GM12878 (cell line): ENCODE data around the gene SYMPK. TPM values are rescaled to one million over a fixed set of nuclear protein-coding genes. Genes with fewer than 3 reads are reported as not detected.

Experiments used
- CEBPB ChIP-seq, 2 experiments: fragments of 150-350 bp in 1 of 2; IDR thresholded peaks; 2 replicates each; pipeline ENCODE4 v1.6.1; 2012 to 2014; ENCODE audit warnings: low read depth in 2 of 2, low read length in 2 of 2, borderline replicate concordance in 1 of 2, inconsistent platforms in 1 of 2
- DPF2 ChIP-seq: fragments of 450-650 bp; IDR thresholded peaks from 2 replicates; pipeline ENCODE4 v1.6.1; 2017; ENCODE audit warnings: mild to moderate bottlenecking
- JUNB ChIP-seq: IDR thresholded peaks from 2 replicates; pipeline ENCODE4 v1.6.1; 2016; ENCODE audit warnings: antibody characterized with exemption, mild to moderate bottlenecking
- KAT2A ChIP-seq: conservative IDR thresholded peaks from 2 replicates; pipeline ENCODE4 v1.6.1; 2011; ENCODE audit warnings: low read depth, low read length; ENCODE audit not compliant: control insufficient read depth
- LARP7 ChIP-seq: fragments of 450-650 bp; IDR thresholded peaks from 2 replicates; pipeline ENCODE4 v1.6.1; 2017; ENCODE audit warnings: mild to moderate bottlenecking
- MEF2B ChIP-seq: fragments of 450-650 bp; IDR thresholded peaks from 2 replicates; pipeline ENCODE4 v1.6.1; 2018; ENCODE audit warnings: mild to moderate bottlenecking, moderate library complexity; ENCODE audit not compliant: partially characterized antibody, poor library complexity, severe bottlenecking
- MTA2 ChIP-seq: fragments of 450-650 bp; IDR thresholded peaks from 2 replicates; pipeline ENCODE4 v1.6.1; 2016; ENCODE audit warnings: low read depth, mild to moderate bottlenecking, moderate library complexity
- SREBF2 ChIP-seq: IDR thresholded peaks from 2 replicates; pipeline ENCODE4 v1.6.1; 2012; ENCODE audit warnings: mild to moderate bottlenecking, low read length
- STAT1 ChIP-seq: fragments of 450-650 bp; conservative IDR thresholded peaks from 2 replicates; pipeline ENCODE4 v1.6.1; 2014; ENCODE audit warnings: antibody characterized with exemption, mild to moderate bottlenecking
- polyA plus RNA-seq, 11 experiments: library from polyadenylated mRNA; depleted of rRNA in 4 of 11; unstranded in 6 of 11; stranded (reverse) in 5 of 11; fragments of >200 nt; fragmentation: Nextera tagmentation in 4 of 11; fragmentation: Illumina TruSeq in 1 of 11; extraction: Ambion mirVana in 4 of 11; extraction: Trizol in 1 of 11; gene quantifications; 1 replicate in 1 of 11; 2 replicates in 10 of 11; pipeline versions ENCODE4 v1.2.1 to v1.2.3, GENCODE V29; 2011 to 2016; ENCODE audit warnings: inconsistent platforms in 2 of 11, missing spikeins in 2 of 11, low read depth in 1 of 11
- total RNA-seq, 4 experiments: library from RNA; depleted of rRNA in 3 of 4; stranded (reverse); fragments of >200 nt in 3 of 4; fragmentation: Illumina TruSeq in 1 of 4; extraction: Trizol in 1 of 4; gene quantifications; 2 replicates each; pipeline versions ENCODE4 v1.2.1 to v1.2.3, GENCODE V29; 2013 to 2021
- TF ChIP-seq, protein P1 (sequence below): fragments of 450-650 bp; IDR thresholded peaks from 2 replicates; pipeline ENCODE4 v1.6.1; 2016; ENCODE audit warnings: mild to moderate bottlenecking
- TF ChIP-seq, protein P2 (sequence below): IDR thresholded peaks from 2 replicates; pipeline ENCODE4 v1.6.1; 2012; ENCODE audit warnings: low read depth, low read length, improper control_type of control experiment

The SYMPK gene
- total and polyA plus RNA-seq, 10 of the 15 experiments (the other 5 are each of a cell fraction or from before 2014, with no cell fraction given), result 0.49 to 109 (median 42.5) TPM

DNA sequence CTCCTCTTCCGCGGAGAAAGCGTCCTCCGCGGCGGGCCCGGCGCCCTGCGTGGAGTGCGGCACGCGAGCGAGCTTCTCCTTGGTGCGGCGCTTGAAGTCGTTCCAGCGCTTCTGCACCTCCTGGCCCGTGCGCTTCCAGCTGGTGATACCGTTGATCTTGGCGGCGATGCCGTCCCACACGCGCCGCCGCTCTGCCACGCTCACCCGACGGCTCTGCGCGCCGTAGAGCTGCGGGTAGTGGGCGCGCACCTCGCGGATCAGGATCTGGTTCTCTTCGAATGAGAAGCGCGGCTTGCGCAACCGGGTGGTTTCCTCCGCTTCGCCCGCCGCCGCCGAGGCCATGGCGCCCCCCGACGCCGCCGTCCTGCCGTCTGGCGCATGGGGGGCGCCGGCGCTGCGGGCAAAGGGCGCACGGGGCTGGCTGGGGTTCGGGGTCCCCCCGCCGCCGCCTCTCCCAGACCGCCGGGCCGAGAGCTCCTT, 38.5 kb upstream of the SYMPK start (continued):
- TF ChIP-seq, protein P1, sequence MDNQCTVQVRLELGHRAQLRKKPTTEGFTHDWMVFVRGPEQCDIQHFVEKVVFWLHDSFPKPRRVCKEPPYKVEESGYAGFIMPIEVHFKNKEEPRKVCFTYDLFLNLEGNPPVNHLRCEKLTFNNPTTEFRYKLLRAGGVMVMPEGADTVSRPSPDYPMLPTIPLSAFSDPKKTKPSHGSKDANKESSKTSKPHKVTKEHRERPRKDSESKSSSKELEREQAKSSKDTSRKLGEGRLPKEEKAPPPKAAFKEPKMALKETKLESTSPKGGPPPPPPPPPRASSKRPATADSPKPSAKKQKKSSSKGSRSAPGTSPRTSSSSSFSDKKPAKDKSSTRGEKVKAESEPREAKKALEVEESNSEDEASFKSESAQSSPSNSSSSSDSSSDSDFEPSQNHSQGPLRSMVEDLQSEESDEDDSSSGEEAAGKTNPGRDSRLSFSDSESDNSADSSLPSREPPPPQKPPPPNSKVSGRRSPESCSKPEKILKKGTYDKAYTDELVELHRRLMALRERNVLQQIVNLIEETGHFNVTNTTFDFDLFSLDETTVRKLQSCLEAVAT, result no peak
- 0 out of 2 replicates have a peak, but pooled peaks have one; percentile 52 for TF ChIP-seq LARP7
- no peak for TF ChIP-seq STAT1
- no peak for TF ChIP-seq SREBF2
- no peak for TF ChIP-seq JUNB
- peak in 1 of 2 experiments; percentile 69; a peak in 1 of 4 replicates for TF ChIP-seq CEBPB (IDR thresholded peaks at IDR 0.05; ENCODE audit: borderline replicate concordance in 1 of 2, low read depth in 2 of 2, low read length in 2 of 2)
- TF ChIP-seq MEF2B, result no peak
- TF ChIP-seq KAT2A, result no peak
- TF ChIP-seq, protein P2, sequence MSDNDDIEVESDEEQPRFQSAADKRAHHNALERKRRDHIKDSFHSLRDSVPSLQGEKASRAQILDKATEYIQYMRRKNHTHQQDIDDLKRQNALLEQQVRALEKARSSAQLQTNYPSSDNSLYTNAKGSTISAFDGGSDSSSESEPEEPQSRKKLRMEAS, result no peak
- peak; percentile 58 for TF ChIP-seq DPF2
- no peak for TF ChIP-seq MTA2
